ENCODE data around the gene CD81. TPM values are rescaled to one million over a fixed set of nuclear protein-coding genes. Genes with fewer than 3 reads are reported as not detected.
"Not testable (repeated sequence)": the region's sequence is repeated elsewhere in the genome, so short reads cannot be mapped to it uniquely, and the experiment has no call there.

Gene CD81, protein sequence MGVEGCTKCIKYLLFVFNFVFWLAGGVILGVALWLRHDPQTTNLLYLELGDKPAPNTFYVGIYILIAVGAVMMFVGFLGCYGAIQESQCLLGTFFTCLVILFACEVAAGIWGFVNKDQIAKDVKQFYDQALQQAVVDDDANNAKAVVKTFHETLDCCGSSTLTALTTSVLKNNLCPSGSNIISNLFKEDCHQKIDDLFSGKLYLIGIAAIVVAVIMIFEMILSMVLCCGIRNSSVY
- 100 to 1,000 TPM; 393 to 521 (median 464) TPM for polyA plus RNA-seq (ENCODE audit: insufficient read length in 10 of 10)
- long read RNA-seq, donor 1, full-length matches to known transcripts, result 255 of 395 reads
- long read RNA-seq, donor 1, partial matches to known transcripts, result 130 of 395 reads
- long read RNA-seq, donor 1, other reads (novel, unspliced or antisense), result 10 of 395 reads
- long read RNA-seq, donor 2, transcript CD81-204 (5 exons, 940 nt), result minor isoform, 14 of 248 reads
- long read RNA-seq, donor 2, transcript CD81-201 (8 exons, 1,520 nt), result major isoform, 154 of 248 reads
- long read RNA-seq, donor 2, partial matches to known transcripts, result 75 of 248 reads
- long read RNA-seq, donor 2, other reads (novel, unspliced or antisense), result 0 of 248 reads
- long read RNA-seq, donor 3, result 0 reads
- long read RNA-seq, donor 4, full-length matches to known transcripts, result 268 of 337 reads
- long read RNA-seq, donor 4, partial matches to known transcripts, result 69 of 337 reads
- long read RNA-seq, donor 4, other reads (novel, unspliced or antisense), result 0 of 337 reads
- long read RNA-seq, donor 5, transcript CD81-204 (5 exons, 940 nt), result minor isoform, 25 of 431 reads
- long read RNA-seq, donor 5, transcript CD81-201 (8 exons, 1,520 nt), result major isoform, 278 of 431 reads
- long read RNA-seq, donor 5, partial matches to known transcripts, result 109 of 431 reads
- long read RNA-seq, donor 5, other reads (novel, unspliced or antisense), result 11 of 431 reads
- long read RNA-seq, donor 6, full-length matches to known transcripts, result 316 of 461 reads
- long read RNA-seq, donor 6, partial matches to known transcripts, result 128 of 461 reads
- long read RNA-seq, donor 6, other reads (novel, unspliced or antisense), result 17 of 461 reads
- long read RNA-seq, donor 7, transcript CD81-207 (6 exons, 890 nt), result minor isoform, 11 of 369 reads
- long read RNA-seq, donor 7, transcript CD81-204 (5 exons, 940 nt), result minor isoform, 35 of 369 reads
- long read RNA-seq, donor 7, transcript CD81-201 (8 exons, 1,520 nt), result major isoform, 194 of 369 reads
- long read RNA-seq, donor 7, partial matches to known transcripts, result 118 of 369 reads
- long read RNA-seq, donor 7, other reads (novel, unspliced or antisense), result 6 of 369 reads
- long read RNA-seq, donor 8, transcript CD81-214 (4 exons, 425 nt), result minor isoform, 6 of 216 reads
- long read RNA-seq, donor 8, transcript CD81-201 (8 exons, 1,520 nt), result major isoform, 151 of 216 reads
- long read RNA-seq, donor 8, transcript CD81-204 (5 exons, 940 nt), result minor isoform, 16 of 216 reads
- long read RNA-seq, donor 8, transcript CD81-207 (6 exons, 890 nt), result minor isoform, 8 of 216 reads
- long read RNA-seq, donor 8, partial matches to known transcripts, result 32 of 216 reads
- long read RNA-seq, donor 8, other reads (novel, unspliced or antisense), result 0 of 216 reads
- long read RNA-seq, donor 9, transcript CD81-201 (8 exons, 1,520 nt), result major isoform, 49 of 58 reads
- long read RNA-seq, donor 9, partial matches to known transcripts, result 5 of 58 reads
- long read RNA-seq, donor 9, other reads (novel, unspliced or antisense), result 0 of 58 reads

DNA sequence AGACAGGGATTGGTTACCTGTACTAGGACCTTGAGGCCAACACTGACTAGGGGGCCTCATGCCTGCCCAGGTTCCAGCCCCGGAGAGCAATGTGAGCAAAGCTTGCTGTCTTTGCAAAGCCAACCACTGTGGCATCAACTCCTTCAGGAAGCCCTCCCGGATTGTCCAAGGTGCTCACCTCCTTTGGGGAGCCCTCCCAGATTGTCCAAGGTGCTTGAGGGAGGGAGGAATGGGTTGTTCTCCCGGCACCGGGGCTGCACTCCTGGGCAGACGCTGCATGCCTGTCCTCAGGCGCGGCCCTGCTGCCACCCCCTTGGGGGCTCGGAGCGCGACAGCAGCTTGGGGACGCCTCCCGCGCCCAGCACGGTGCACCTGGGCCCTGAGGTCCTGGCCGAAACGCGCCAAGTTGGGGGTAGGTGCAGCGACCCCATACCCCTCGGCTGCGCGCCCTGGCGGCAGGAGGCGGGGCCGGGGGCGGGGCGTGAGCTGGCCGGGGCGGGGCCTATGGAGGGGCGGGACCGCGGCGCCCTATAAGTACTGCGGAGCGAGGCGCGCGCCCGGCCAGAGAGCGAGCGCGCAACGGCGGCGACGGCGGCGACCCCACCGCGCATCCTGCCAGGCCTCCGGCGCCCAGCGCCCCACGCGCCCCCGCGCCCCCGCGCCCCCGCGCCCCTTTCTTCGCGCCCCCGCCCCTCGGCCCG, at the start of gene CD81:
CD81 (plus strand) TSS at position 560 of the 701 bp plus-strand sequence. CDS start 240 bp downstream, outside the sequence.
- no peak for DNase-seq

DNA sequence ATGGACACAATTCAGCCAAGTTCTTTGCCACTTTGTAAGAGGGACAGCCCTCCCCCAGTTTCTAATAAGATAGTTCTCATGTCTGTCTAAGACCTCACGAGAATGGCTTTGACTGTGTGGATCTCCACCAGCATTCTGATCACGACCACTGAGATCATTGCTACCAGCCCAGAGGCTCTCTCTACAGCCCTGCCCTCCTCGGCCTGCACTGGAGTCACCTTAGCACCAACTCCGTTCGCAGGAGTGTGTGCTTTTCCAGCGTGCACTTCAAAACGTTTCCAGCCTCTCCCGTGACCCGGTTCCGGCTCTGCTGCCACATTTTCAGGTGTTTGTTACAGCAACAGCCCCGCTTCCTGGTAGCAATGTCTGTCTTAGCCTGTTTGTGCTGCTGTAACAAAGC, 49.1 kb upstream of the CD81 start:
- no peak for DNase-seq

DNA sequence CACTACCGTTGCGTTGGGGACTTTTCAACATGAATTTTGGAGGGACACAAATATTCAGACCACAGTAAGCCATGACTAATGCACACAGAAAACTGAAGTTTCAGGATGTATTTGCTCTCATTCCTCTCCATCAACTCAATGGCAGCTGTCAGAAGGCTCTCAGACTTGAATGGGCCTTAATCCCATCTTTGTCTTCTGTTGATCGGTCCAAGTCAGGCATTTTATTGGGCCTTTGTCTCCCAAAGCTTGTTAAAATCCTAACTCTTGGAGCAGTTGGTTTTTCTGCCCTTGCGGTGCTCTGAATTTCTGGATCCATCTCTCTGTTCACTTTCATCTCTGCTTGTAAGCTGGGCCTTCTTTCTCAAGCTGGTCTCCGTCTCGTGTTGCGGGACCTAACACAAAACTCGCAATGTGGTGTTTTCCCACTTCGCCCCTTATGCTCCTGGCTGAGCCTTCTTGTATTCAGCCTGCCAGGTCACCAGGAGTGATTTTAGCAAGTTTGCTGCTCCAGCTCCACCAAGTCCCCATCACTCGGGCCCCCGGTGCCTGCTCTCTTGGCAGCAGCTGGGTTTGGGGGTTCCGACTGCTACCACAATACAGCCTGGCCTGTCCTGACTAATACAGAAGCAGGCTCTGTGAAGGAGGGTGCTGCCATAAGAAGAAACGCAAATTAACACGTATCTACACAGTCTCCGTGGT, 48.3 kb upstream of the CD81 start:
- no peak for DNase-seq

DNA sequence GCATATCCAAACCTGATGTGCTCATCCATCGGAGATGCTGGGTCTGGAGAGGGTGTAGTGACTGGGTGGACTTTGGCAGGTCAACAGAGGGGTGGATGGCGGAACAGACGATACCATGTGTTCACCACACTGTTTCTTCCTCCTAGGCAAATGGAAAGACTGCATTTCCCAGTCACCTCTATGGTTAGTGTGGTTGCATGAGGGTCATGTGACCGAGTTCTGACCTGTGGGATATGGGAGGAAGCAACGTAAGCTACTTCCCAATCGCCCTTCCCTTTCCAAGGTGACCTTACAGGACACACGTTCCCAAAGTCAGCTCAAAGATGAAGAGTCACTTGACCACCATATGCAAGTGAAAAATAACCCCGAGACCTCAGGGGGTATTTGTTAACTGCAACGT, 47.6 kb upstream of the CD81 start:
- DNase-seq, result no peak

DNA sequence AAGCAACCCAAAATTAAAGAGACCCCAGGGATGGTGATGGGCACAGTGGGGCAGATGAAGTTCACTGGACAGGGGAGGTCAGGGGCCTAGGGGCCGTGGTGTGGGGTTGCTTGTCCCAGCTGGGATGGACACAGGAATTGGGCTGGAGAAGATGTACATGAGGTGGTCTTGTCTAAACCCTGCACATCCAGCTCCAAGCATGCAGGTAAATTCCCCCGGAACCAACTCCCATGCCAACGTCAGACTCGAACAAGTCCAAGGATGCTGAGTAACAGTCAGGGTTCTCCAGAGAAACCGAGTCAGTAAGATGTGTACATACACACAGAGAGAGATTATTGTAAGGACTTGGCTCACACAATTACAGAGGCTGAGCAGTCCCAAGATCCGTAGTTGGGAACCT, 46.4 kb upstream of the CD81 start:
- no peak for DNase-seq

DNA sequence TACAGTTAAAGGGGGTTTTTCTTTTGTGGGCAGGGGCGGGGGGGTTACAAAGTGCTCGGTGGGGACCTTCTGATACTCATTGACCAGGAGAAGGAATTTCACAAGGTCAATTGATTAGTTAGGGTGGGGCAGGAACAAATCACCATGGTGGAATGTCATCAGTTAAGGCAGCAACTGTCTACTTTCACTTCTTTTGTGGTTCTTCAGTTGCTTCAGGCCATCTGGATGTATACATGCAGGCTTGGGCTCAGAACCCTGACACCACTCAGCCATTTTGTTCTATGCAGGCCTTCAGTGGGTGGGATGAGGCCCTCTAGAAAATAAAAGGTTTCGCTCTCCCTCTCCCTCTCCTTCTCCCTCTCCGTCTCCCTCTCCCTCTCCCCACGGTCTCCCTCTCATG, 45.7 kb upstream of the CD81 start:
- DNase-seq, result no peak

DNA sequence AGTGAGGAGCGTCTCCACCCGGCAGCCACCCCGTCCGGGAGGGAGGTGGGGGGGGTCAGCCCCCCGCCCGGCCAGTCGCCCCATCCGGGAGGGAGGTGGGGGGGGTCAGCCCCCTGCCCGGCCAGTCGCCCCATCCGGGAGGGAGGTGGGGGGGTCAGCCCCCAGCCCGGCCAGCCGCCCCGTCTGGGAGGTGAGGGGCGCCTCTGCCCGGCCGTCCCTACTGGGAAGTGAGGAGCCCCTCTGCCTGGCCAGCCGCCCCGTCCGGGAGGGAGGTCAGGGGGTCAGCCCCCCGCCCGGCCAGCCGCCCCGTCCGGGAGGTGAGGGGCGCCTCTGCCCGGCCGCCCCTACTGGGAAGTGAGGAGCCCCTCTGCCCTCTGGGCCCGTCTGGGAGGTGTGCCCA, 44.5 kb upstream of the CD81 start:
- DNase-seq, result not testable (repeated sequence)

DNA sequence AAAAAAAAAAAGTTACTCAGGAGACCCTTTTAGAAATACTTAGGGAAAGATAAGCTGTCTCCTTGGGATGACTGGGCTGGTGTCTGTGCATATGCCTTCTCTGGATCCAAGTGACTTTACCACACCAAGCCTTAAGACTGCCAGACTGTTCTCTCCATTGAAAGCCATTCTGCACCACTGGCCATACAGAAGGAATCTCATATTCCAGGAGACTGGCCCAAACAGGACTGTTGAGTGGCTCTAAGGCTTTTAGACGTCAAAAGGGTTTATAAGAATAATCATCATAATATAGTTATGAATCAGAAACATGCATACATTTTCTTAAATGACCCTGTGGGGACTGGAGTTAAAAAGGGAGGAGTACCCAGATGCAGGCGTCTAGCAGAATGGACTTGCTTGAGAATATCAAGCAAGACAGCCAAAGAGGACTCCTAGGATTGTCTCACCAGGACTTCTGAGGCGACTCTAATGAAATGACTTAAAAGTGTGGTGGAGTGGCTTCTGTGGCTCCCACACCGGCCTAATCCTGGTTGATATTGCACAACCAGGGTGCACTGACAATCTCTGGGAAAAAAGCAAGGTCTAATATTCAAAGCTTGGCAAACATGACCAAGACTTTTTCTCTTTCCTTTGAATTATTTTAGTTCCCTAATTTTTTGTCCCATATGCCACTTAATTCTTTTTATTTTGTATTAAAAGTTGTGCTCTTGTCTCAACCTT, 43.5 kb upstream of the CD81 start:
- not testable (repeated sequence) for DNase-seq

DNA sequence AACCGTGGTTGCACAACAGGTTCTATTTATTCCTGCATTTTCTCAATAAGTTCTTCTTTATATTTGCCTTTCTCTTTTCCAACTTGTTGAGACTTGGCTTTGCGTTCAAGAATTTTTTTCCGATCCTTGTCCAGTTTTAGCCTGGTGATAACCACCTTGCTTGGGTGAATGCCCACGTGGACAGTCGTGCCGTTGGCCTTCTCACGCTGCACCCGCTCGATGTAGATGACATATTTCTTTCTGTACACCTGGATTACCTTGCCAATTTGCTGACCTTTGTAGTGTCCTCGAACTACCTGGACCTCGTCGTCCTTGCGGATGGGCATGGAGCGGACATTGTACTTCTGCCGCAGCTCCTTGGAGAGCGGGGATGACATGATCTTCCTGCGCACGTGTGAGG, 41.8 kb upstream of the CD81 start:
- DNase-seq, result not testable (repeated sequence)

DNA sequence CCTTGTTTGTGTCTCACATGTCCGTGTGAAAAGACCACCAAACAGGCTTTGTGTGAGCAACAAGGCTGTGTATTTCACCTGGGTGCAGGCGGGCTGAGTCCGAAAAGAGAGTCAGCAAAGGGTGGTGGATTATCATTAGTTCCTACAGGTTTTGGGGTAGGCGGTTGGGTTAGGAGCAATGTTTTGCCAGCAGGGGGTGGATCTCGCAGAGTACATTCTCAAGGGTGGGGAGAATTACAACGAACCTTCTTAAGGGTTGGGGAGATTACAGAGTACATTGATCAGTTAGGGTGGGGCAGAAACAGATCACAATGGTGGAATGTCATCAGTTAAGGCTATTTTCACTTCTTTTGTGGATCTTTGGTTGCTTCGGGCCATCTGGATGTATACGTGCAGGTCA, 38.4 kb upstream of the CD81 start:
- DNase-seq, result not testable (repeated sequence)

DNA sequence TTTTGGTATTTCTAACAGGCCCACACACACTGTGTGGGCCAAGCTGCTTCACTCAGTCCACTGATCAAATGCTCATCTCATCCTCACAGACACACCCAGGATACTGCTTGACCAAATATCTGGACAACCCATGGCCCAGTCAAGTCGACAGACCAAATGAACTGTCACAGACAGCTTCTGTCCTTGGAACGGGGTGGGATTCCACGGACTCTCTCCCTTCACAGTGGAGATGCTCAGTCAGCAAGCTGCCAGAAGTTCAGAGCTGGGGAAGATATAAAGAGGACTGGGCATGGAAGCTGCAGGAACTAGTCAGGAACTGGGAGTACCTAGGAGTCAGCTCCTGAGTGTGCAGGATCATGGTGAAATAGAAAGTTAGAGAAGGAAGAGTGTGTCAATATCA, 34.6 kb upstream of the CD81 start:
- no peak for DNase-seq

DNA sequence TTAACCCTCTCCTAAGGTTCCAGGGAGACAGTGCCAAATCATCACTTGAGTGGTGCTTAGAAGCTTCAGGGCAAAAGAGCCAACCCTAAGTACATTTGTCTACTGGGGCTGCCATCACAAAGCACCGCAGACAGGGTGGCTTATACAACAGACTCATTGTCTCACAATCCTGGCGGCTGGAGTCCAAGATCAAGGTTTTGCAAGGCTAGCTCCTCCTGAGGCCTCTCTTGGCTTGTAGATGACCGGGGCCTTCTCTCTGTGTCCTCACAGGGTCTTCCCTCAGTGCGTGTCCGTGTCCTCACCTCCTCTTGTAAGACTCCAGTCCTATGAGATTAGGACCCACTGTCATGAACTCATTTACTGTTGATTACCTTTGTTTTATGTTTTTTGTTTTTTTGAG, 34.1 kb upstream of the CD81 start:
- DNase-seq, result no peak

DNA sequence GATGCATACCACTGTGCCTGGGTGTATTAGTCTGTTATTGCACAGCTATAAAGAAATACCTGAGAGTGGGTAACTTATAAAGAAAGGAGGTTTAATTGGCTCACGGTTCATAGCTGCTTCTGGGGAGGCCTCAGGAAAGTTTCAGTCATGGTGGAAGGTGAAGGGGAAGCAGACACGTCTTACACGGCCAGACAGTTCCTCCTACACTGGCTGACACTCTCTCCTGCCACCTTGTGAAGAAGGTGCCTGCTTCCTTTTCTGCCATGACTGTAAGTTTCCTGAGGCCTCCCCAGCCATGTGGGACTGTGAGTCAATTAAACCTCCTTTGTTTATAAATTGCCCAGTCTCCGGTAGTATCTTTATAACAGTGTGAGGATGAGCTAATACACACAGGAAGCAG, 33.6 kb upstream of the CD81 start:
- DNase-seq, result no peak

DNA sequence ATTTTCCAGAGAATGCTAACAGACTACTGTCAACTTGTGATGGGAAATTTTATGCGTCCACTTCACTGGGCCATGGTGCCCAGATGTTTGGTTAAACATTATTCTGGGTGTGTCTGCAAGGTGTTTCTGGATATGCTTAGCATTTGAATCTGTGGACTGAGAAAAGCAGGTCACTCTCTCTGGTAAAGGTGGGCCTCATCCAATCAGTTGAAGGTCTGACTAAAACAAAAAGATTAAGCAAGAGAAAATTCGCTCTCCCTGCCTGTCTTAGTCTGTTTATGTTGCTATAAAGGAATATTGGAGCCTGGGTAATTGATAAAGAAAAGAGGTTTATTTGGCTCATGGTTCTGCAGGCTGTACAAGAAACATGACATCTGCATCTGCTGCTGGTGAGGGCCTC, 32.1 kb upstream of the CD81 start:
- no peak for DNase-seq

DNA sequence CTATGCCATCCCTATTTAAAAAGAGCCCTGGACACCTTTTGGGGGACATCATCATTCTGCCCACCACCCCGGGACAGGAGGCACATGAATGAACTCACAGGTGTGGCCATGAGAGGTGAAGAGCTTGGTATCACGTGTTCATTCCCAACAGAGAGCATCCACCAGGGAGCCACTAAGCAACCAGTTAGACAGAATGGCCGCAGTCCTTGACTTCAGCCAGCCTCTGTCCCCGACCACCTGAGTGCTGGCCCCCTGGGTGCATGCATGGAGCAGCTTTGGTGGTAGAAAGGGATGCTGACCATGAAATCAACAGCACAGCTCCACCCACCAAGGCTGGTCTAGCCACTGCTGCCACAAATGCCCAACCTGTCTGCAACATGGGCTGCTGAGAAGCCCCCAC, 31.1 kb upstream of the CD81 start:
- no peak for DNase-seq

DNA sequence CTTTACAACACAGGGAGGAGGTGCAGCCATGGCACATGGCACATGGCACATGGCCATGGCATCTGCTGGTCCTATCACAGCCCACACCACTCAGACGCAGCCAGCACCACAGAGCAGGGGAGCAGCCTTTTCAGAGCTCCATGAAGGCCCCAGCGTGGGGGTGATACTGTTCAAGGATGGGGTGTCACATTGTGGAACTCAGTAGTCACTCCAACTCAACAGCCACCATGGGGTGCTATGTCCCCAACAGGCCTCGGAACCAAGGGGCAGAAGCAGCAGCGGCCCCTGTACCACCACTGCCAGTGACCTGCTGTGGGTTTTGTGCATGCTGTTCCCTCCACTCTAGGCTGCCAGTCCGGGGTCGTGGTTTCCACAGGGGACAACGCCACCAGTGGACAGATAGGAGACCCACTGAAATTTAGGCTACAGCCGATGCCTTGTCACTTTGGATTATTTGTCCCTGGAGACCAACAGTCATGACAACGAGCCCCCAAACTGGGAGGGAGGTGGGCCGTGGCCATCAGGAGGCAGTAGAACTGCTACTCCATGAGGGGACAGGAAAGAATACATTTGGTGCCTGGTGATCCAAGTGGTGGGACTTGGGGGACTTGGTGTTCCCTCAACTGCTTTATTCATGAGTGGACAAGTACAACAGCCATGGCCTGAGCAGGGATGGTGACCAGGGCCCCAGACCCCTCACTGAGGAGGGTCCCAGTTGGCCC, 30.4 kb upstream of the CD81 start:
- no peak for DNase-seq

DNA sequence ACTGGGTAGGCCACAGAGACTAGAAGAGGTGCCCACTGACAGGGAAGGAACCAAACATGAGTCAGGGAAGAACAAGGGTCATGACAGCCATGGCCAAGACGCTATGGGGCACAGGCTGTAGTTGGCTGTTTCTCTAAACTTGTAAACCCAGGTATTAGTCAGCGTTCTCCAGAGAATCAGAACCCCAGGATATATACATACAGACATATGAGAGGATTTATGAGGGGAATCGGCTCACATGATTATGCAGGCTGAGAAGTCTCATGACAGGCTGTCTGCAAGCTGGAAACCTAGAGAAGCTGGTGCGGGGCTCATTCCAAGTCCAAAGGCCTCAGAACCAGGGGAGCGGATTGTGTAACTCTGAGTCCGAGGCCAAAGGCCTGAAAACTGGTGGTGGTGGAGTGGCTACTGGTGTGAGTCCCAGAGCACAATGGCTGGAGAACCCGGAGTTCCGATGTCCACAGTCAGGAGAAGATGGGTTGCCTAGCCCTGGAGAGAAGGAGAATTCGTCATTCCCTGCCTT, 29.7 kb upstream of the CD81 start:
- no peak for DNase-seq

DNA sequence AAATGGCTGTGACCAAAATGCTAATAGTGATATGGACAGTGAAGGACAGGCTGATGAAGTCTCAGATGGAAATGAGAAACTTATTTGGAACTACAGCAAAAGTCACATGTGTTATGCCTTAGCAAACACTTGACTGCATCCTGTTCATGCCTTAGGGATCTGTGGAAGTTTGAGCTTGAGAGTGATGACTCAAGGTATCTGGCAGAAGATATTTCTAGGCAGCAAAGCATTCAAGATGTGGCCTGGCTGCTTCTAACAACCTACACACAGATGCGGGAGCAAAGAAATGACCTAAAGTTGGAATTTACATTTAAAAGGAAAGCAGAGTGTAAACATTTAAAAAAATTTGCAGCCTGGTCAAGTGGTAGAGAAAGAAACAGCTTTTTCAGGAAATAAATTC, 28.1 kb upstream of the CD81 start:
- DNase-seq, result no peak
